Measurements from ENCODE around the gene CARNS1. TPM values are rescaled to one million over a fixed set of nuclear protein-coding genes. Genes with fewer than 3 reads are reported as not detected.
A peak's percentile ranks its signal among the peaks of the same experiment; 100 is the strongest.

CARNS1 gene
- total and polyA plus RNA-seq, 9 of the 15 experiments (the other 6 are each of a cell fraction or from before 2014, with no cell fraction given) = 0.01 to 0.18 (median 0.06) TPM; not detected in 3

GRCh38 chr11:67457453-67457852 lies 42.0 kb downstream of the CARNS1 start:
- FAIRE-seq (no peak), DNase-seq (ENCODE audit: extremely low read depth in 1 of 4, low spot score in 3 of 4) (no peak), ATAC-seq (no peak)
- ChIA-PET CTCF (ENCODE audit: low intra/inter-chr PET ratio) (no interaction called here), POLR2A (interaction anchor here (1.4 kb wide), 1 partner anchor 10 kb away, joined by 7 read pairs; no protein-coding TSS in a partner anchor)
- Histone ChIP-seq H3K4me3 (no peak overlapping the region), H4K20me1 (replicated peaks; ENCODE audit: control insufficient read depth, insufficient read depth, low read length) (no peaks in the 10 kb centered on the region), H3K9me1 (ENCODE audit: control insufficient read depth, insufficient read depth, low read length) (no peaks in the 10 kb centered on the region), H3K79me2 (ENCODE audit: control insufficient read depth, insufficient read depth, low read length) (no peaks in the 10 kb centered on the region), H3K27me3 (ENCODE audit: control insufficient read depth in 2 of 2, insufficient read depth in 2 of 2, low read length in 2 of 2) (no peaks in the 10 kb centered on the region), H3K9me3 (replicated peaks; ENCODE audit: control insufficient read depth, insufficient read depth, low read depth, low read length) (no peaks in the 10 kb centered on the region), H3K4me1 (replicated peaks in 1 of 2; ENCODE audit: control insufficient read depth in 2 of 2, insufficient read depth in 2 of 2, low read length in 2 of 2) (peaks cover 0 to 35% of the 10 kb centered on the region in 2 experiments; a peak in 2 of 5 replicates), H3K4me2 (ENCODE audit: insufficient read depth, low read length) (no peak overlapping the region), H3K9ac (ENCODE audit: insufficient read depth in 1 of 2, low read depth in 2 of 2, low read length in 2 of 2) (0 out of 4 replicates have a peak overlapping the region, but pooled peaks of 1 of the 2 experiments have one; percentile 33), H2AFZ (ENCODE audit: low read depth, low read length) (no peak overlapping the region), H3K27ac (ENCODE audit: extremely low read depth, low read depth, low read length) (no peak overlapping the region), H3K36me3 (ENCODE audit: control insufficient read depth, insufficient read depth, low read length) (no peaks in the 10 kb centered on the region)
- no peak for TF ChIP-seq NEUROD1 (IDR thresholded peaks at IDR 0.05; ENCODE audit: borderline replicate concordance, low read depth, low read length, partially characterized antibody)
- no peak for TF ChIP-seq NBN (IDR thresholded peaks at IDR 0.05; ENCODE audit: low read depth)
- TF ChIP-seq THAP12 (CRISPR knock-in tag; IDR thresholded peaks at IDR 0.05) = no peak
- no peak for TF ChIP-seq HNRNPH1 (optimal IDR thresholded peaks at IDR 0.05; ENCODE audit: low read depth, low read length)
- no peak for TF ChIP-seq MTF1 (CRISPR knock-in tag; IDR thresholded peaks at IDR 0.05; ENCODE audit: borderline replicate concordance)
- no peak for TF ChIP-seq KLF6 (CRISPR knock-in tag; IDR thresholded peaks at IDR 0.05; ENCODE audit: borderline replicate concordance)
- no peak for TF ChIP-seq ZMIZ1 (IDR thresholded peaks at IDR 0.05; ENCODE audit: low read depth in 2 of 2, low read length in 2 of 2)
- no peak for TF ChIP-seq ZBTB1 (CRISPR knock-in tag; IDR thresholded peaks at IDR 0.05; ENCODE audit: borderline replicate concordance, low read depth)
- no TSS peak for BruUV-seq (replicated peaks)
- intact Hi-C loops (cut with micrococcal nuclease) (no loop called here), in situ Hi-C loops (cut with MboI) (no loop called here)
- 52% methylated on average over 9 of the region's 12 CpGs for WGBS (ENCODE audit: insufficient coverage, low coverage, missing lambda C conversion rate)

All from K562 (cell line).